GM18907 (cell line): Measurements from ENCODE around the gene OR10D3.
"Not testable (repeated sequence)": the region's sequence is repeated elsewhere in the genome, so short reads cannot be mapped to it uniquely, and the experiment has no call there.

Experiments used
- ATAC-seq: cut with Tn5 transposase; IDR thresholded peaks from one replicate; pipeline ENCODE4 v1.9.1; 2021; ENCODE audit warnings: mild to moderate bottlenecking, moderate library complexity; ENCODE audit not compliant: unreplicated experiment

The OR10D3 gene, protein sequence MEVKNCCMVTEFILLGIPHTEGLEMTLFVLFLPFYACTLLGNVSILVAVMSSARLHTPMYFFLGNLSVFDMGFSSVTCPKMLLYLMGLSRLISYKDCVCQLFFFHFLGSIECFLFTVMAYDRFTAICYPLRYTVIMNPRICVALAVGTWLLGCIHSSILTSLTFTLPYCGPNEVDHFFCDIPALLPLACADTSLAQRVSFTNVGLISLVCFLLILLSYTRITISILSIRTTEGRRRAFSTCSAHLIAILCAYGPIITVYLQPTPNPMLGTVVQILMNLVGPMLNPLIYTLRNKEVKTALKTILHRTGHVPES

DNA sequence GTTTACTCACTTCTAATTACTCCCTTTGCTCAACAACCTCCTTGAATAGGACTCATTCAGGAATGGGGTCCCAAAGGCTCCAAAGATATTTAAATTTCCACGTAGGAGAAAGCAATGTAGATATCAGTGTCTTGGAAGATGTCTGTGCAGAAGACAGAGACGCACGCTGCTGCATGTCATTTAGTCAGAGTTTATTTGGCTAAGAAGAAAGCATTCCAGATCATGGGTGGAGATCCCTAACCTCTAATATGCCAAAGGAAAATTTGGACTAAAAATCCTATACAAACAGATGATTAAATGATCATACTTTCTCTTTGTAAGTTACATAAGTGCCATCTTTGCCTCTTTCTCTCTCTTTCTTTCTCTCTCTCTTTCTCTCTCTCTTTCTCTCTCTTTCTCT lies at the start of gene OR10D3:
Gene OR10D3 (plus strand): TSS at position 278 of the 400 bp plus-strand sequence. CDS start 1,925 bp downstream, outside the sequence.
- ATAC-seq, result no peak

DNA sequence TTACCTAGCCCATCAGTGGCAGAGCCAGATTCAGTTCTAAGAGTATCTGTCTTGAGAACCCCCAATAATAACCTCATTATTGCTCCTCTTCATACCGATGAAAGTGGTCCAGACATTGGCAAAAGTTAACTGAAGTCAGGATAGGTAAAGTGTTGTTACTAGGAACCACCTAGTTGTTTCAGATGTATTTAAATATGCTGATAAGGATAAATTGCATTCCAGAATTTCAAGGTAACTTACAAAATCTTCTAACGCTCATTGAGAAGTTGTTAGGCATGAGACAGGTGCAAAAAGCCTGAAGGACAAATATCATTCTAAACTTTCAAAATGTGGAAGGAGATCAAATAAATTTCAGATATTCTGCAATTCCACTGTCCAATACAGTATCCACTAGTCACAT lies 40.1 kb upstream of the OR10D3 start:
- no peak for ATAC-seq

DNA sequence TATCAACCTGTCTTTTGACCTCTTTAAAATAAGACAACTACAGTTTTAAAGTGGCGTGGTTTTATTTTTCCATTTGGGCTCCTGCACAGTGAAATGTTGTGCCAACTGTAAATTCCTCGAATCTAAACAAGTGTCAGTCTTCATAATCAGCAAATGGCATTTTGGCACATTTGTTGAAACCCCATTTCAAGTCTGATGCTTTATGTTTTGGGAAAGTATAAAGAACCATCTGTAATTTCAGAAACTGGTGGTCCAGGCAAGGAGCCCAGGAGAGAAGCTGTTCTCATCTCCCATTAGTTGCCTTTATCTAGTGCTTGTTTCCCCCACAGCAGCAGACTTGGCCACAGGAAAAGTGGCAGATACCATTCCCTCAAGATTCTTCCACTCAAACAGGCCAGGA lies 35.2 kb upstream of the OR10D3 start:
- no peak for ATAC-seq

DNA sequence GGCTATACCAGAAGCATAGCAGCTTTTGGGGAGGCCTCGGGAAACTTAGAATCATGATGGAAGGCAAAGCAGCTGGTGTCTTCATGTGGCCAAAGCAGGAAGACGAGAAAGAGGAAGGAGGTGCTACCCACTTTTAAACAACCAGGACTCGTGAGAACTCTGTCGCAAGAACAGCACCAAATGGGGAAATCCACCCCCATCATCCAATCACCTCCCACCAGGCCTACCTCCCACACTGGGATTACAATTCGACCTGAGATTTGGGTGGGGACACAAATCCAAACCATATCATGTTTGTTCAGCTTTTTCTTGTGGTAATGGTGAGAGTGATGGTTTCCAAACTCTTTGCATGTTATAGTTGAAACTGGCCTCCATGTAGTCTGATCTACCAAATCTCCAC lies 32.5 kb upstream of the OR10D3 start:
- no peak for ATAC-seq

DNA sequence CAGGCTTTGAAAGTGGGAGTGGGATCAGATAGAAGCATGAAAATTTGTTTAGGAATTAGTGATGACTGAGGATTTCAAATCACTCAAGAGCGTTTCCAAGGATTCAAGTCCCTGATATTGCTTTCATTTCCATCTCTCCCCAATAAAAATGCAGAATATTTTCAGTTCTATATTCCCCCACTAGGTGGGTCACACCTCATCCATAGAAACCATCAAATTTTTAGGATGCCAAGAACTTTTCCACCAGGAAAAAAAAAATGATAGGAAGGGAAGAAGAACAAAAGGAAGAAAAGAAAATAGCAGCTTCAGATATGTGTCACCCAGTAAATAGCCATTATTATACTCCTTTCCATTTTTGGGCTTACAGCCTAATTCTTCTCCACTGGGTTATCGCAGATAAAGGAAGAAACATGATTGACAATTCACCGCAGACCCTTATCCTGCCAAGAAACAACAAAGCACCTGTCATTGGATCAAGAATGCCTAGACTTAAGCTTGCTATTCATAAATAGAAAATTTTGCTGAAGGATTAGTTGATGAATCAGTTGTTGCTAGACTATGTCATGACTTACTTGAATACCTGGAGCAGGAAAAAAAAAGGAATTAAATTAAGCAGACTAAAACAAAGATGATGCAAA lies 30.3 kb upstream of the OR10D3 start:
- ATAC-seq, result no peak

DNA sequence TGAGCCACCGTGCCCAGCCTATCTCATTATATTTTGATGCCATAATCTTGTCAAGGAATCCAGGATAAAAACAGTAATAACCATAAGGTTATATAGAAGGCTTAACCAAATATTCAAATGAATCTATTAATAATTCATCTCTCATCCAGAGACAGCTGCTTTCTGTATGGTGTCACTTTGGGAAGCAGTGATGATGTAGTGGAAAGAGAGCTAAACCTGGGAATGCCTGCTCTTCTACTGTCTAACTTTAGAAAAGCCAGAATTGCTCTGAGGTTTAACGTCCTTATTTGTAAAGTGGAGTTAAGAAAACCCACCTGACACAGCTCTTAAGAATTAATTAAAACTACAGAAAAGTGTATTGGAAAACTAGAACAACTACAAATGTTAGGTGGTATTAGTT lies 29.3 kb upstream of the OR10D3 start:
- ATAC-seq, result no peak

DNA sequence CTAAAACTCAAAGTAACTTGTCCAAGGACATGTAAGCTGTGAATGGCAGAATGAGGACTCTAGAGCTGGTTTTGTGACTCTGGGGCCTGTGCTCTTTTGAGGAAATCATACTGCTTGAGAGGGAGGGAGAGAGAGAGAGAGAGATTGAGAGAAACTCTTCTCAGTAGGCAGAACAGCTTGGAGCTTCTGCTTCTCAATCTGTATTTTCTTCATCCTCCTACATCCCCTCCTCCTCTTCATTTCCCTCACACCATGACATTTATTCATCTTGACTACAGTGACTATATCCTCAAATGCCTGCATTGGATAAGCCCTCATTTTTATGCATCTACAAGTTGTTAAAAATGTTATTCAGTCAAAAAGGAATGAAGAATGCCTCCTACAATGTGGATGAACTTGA lies 23.7 kb upstream of the OR10D3 start:
- ATAC-seq, result no peak

DNA sequence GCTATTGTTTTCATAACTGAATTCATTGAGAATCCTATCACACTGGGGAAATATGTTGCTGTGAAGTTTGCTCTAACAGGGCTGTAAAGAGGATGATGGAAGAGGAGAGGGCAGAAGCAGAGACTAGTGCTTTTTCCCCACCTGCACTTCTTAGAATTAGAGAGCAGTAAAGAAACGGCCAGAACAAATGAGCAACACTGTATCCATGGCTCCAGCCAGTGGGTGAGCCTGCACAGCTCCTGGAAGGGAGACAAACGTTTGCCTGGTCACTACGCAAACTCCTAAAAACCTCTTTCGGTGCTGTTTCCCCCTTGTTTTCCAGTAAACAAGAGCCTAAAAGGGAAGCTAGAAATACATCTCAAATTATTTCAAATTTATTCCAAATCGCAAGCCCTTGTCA lies 22.2 kb upstream of the OR10D3 start:
- ATAC-seq, result no peak

DNA sequence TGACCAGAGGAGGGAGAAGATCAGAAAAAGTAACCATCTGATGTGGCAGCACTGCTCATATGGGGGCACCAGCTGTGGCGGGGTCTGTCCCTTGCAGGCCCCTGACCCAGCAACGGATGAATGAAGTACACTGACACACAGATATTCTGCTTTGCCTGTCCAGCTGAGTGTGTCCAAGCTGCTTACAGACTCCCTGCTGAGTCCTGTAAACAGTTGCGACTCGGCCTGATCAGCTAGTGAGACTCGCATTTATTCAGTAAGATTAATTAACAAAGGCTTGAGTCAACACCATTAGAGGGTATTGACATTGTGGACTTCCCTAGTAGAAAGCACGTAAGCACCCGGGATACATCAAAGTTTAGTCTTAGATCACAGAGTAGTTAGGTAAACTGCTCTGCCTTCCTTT lies 15.3 kb upstream of the OR10D3 start:
- ATAC-seq, result no peak

DNA sequence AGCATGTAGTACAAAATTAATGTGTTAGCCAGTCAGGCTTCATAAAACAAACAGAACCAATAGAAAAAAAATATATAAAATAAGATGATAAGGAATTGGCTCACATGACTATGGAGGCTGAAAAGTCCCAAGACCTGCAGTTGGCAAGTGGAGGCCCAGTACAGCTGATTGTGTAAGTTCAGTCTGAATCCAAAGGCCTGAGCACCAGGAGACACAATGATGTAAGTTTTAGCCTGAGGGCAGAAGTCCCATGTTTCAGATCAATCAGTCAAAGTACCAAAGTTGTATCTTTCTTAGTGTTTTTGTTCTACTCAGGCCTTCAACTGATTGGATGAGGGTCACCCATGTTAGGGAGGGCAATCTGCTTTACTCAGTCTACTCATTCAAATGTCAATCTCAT lies 14.3 kb upstream of the OR10D3 start:
- ATAC-seq, result no peak

DNA sequence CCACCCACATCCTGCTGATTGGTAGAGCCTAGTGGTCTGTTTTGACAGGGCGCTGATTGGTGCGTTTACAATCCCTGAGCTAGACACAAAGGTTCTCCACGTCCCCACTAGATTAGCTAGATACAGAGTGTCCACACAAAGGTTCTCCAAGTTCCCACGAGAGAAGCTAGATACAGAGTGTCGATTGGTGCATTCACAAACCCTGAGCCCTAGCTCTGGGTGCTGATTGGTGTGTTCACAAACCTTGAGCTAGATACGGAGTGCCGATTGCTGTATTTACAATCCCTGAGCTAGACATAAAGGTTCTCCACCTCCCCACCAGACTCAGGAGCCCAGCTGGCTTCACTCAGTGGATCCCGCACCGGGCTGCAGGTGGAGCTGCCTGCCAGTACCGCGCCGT lies 12.8 kb upstream of the OR10D3 start:
- not testable (repeated sequence) for ATAC-seq

DNA sequence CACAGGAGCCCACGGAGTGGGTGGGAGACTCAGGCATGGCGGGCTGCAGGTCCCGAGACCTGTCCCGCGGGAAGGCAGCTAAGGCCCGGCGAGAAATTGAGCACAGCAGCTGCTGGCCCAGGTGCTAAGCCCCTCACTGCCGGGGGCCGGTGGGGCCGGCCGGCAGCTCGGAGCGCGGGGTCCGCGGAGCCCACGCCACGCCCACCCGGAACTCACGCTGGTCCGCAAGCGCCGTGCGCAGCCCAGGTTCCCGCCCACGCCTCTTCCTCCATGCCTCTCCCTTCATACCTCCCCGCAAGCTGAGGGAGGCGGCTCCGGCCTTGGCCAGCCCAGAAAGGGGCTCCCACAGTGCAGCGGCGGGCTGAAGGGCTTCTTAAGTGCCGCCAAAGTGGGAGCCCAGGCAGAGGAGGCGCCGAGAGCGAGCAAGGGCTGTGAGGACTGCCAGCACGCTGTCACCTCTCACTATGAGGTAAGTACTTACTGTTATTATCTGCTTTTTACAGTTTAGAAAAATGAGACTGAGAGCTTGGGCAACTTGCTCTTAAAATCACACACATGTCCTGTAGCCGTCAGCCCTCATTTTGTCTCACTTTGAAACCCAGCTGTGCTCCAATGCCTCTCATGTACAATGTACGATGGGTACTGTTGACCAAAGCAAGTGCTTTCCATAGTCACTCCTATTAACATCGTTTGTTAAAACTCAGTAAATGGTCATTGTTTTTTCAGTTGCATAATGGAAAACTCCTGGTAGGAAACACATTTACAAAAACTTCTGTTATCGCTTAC lies 12.2 kb upstream of the OR10D3 start:
- ATAC-seq, result no peak

DNA sequence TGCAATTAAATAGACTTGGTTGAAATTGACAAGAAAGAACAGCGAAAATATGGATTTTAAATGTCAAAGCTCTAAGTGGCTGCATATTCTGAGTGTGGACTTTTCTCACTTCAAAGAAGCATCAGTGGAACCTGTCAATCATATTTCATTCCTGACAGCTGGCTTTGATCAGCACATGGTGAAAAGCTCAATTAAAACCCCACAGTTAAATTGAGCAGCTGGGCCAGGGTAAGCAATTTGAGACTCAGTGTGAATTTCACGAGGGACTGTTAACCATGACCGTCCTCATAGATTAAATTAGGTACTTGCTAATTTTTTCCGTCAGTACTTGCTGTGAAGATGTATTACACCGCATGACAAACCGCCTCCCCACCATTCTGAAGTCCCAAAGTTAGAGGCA lies 11.0 kb upstream of the OR10D3 start:
- no peak for ATAC-seq

DNA sequence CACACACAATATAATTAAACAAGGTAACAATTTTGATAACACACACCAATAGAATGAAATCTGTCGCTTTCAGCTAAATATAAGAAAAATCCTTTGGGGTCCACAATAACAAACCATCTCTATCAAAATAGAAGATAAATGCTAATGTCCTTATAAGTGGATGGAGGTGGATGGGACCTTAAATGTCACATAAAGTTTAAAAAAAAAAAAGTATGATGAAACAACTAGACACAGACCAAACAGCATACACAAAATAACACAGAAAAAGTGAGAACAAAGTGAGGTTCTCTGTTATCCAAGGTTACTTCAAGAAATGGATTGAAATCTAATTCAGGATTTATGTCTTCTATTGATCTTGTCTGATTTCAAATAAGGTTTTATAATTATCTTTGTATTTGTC lies 10.5 kb upstream of the OR10D3 start:
- ATAC-seq, result no peak

DNA sequence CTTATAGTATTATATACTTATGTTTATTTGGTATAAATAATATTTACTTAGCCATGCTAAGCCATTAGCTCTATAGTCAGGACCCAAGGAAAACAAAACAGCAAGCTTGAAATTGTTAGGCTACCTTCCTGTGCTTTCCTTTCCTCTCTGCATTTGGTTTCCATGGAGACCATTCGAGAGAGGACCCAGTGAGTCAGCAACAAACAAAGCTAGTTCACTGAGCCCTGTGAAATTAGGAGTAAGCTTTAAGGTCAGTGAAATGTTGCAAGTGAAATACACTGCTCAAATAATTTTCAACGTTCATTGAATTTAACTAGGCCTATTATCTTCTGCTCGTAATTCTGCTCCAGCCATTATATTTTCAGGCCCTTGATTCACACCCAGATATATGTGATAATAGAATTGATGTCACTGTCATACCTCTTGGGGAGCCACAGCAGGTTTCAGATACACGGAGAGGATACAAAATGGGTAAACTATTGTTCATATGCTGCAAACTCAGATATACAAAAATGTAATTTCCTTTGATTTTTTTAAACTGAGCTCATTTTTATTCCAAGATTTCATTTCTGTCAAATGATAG lies 9.1 kb upstream of the OR10D3 start:
- no peak for ATAC-seq

DNA sequence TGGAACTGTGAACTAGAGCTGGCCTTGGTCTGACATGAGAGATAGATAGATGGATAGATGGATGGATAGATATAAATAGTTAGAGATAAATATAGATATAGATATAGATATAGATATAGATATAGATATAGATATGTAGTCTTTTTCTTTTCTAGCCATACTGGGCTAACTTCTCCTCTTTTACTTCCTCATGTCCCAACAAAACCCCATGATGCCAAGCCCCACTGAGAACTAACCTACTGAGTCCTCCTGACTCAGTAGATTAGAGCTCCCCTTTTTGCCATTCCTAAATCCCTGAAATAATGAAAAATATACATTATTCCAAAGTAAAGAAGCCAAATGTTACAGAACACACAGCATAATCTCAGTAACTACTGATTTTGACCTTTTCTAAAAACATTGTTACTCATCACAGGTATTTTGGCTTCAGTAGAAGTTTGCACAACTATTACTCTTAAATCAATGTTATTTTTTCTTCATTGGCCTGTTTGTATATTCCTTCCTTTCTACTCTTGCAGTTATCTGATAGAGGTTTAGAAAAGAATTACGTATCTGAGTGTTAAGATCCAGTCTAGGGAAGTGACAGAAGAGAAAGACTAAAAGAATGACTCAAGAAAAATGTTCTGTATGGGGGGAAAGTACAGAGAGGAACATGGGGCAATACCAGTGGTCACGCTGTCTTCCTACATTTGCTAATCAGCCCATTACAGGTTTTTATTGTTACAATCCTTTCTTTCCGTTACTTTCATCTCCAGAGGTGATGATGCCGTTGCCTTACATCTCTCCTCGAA lies 6.0 kb upstream of the OR10D3 start:
- ATAC-seq, result no peak

DNA sequence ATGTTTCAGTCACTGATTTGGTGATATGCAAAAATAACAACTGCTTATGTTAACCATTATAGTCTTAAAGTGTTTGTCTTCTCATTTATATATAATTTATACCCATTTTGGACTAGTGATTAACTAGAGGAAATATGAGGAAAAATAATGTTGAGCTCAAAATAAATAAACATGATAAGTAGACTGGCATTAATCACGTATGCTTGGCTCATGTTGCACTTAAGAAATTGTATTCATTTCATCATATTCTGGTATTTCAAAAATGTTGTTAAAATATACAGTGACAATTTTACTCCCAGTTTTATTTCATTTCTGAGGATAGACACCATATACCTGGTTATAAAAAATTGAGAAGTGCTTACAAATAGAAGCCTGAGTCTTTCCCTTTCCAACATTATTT lies 3.8 kb upstream of the OR10D3 start:
- no peak for ATAC-seq

DNA sequence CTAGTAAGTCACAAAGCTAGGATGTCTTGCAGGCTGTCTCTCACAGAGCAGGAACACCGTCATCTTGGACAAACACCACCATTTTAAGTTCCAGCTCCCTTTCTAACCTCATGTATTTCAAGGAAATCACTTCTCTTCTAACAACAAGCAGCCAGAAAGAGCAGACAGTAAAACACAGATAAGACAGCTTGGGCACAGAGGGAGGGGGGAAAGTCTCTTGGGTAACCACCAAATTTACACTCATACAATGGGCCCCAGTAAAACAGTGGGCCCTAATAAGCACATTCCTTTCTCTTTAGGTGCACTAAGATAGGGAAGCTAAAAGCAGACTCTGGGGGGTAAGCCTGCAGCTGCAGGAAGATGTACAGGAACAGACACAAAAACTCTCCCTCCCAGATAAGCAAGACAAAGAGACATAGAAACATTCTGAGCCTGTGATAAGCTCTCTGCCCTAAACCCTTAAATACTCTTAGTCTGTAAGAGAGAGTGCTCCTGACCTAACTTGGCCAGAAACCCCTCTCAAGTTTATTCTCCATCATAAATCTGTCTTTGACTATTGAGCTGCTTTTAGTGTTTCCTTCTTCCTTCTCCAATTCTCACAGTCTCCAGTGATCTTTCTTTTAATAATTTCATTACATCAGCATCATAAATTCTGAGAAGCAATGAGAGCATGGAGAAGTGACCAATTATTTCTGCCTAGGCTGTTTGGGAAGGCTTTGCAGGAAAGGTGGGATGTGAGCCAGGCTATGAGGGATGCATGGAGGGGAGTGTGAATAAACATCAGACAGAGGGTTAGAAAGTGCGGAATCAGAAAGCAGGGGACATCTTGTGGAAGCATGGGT lies 7.4 kb downstream of the OR10D3 start:
- ATAC-seq, result no peak

DNA sequence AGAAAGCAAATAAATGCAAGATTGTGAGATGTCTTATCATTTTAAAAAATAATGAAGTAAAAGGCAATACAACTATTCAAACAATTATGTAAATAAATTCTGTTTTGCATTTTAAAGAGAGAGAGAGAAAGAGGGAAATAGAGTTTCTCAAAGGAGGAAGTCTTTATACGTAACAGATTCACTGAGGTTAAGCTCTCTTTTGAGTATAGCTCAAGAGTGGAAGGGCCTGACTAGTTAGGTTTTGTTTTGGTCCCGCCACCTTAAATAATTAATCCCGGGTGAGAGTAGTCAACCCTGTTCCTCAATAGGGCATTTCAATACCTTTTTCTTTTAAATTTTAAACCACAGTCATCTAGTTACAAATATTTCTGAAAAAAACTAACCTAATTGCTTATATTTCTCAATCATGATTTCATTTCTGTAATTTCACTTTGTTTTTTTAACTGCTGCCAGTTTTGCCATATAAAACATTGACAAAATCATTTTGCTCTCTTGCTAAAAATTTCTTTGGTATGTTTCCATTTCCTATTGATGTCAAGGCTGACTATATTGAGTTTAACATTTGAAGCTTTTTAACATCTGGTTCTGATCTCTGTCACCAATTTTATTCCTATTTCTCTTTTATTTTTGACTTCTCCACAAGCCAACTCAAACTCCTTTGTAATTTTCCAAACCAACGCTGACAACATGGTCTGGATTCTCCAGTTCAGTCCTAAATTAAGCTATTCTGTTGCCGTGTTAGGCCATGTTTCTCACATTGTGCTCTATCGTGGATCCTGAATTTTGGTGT lies 10.3 kb downstream of the OR10D3 start:
- peak; percentile 91 for ATAC-seq
